H9 (cell line): ENCODE data around the gene ADGRB3. TPM values are rescaled to one million over a fixed set of nuclear protein-coding genes. Genes with fewer than 3 reads are reported as not detected.

Experiments
- DNase-seq: peaks from one replicate; pipeline ENCODE4 v3.0.0-alpha.2; 2017
- H2AFZ ChIP-seq: one replicate; pipeline ENCODE4 v1.6.1; 2013; ENCODE audit warnings: mild to moderate bottlenecking, low read length, control low read depth, moderate library complexity
- H2AK5ac ChIP-seq: 2 replicates; pipeline ENCODE4 v1.6.1; 2013; ENCODE audit warnings: low read length, control low read depth, mixed read lengths; ENCODE audit not compliant: insufficient read length
- H2BK120ac ChIP-seq: one replicate; pipeline ENCODE4 v1.6.1; 2013; ENCODE audit warnings: low read depth, mild to moderate bottlenecking, low read length, control low read depth, inconsistent platforms; ENCODE audit not compliant: poor library complexity, severe bottlenecking
- H2BK12ac ChIP-seq: 2 replicates; pipeline ENCODE4 v1.6.1; 2013; ENCODE audit warnings: low read length, control low read depth, mixed read lengths, low read depth; ENCODE audit not compliant: insufficient read length
- H2BK15ac ChIP-seq: 2 replicates; pipeline ENCODE4 v1.6.1; 2013; ENCODE audit warnings: low read depth, low read length, control low read depth
- H2BK20ac ChIP-seq: one replicate; pipeline ENCODE4 v1.6.1; 2013; ENCODE audit warnings: low read depth, mild to moderate bottlenecking, low read length, control low read depth, inconsistent platforms; ENCODE audit not compliant: poor library complexity, severe bottlenecking
- H2BK5ac ChIP-seq: 2 replicates; pipeline ENCODE4 v1.6.1; 2013; ENCODE audit warnings: low read length, control low read depth, mixed read lengths; ENCODE audit not compliant: insufficient read length
- H3K14ac ChIP-seq: 2 replicates; pipeline ENCODE4 v1.6.1; 2013; ENCODE audit warnings: low read length, control low read depth; ENCODE audit not compliant: insufficient read depth
- H3K18ac ChIP-seq: 2 replicates; pipeline ENCODE4 v1.6.1; 2013; ENCODE audit warnings: low read depth, mild to moderate bottlenecking, mixed read lengths, low read length, control low read depth; ENCODE audit not compliant: insufficient read length
- H3K23ac ChIP-seq: 2 replicates; pipeline ENCODE4 v1.6.1; 2013; ENCODE audit warnings: low read length, control low read depth, mixed read lengths, low read depth; ENCODE audit not compliant: insufficient read length
- H3K23me2 ChIP-seq: 2 replicates; pipeline ENCODE4 v1.6.1; 2013; ENCODE audit warnings: low read depth, mild to moderate bottlenecking, mixed read lengths, low read length, control low read depth; ENCODE audit not compliant: insufficient read length, poor library complexity, severe bottlenecking
- H3K27ac ChIP-seq: 2 replicates; pipeline ENCODE4 v1.5.1; 2013; ENCODE audit warnings: low read length, control low read depth, mixed read lengths, low read depth; ENCODE audit not compliant: insufficient read length
- H3K27me3 ChIP-seq: 2 replicates; pipeline ENCODE4 v1.6.1; 2013; ENCODE audit warnings: low read length, control low read depth, inconsistent platforms; ENCODE audit not compliant: insufficient read depth
- H3K4ac ChIP-seq: 2 replicates; pipeline ENCODE4 v1.6.1; 2013; ENCODE audit warnings: low read depth, mild to moderate bottlenecking, control low read depth, inconsistent platforms, low read length, moderate library complexity
- H3K4me1 ChIP-seq: 2 replicates; pipeline ENCODE4 v1.6.1; 2013; ENCODE audit warnings: low read length, control low read depth, inconsistent platforms; ENCODE audit not compliant: insufficient read depth
- H3K4me2 ChIP-seq: 2 replicates; pipeline ENCODE4 v1.6.1; 2013; ENCODE audit warnings: low read length, control low read depth, mixed read lengths; ENCODE audit not compliant: insufficient read length, insufficient read depth
- H3K56ac ChIP-seq: 2 replicates; pipeline ENCODE4 v1.6.1; 2013; ENCODE audit warnings: low read depth, mild to moderate bottlenecking, mixed read lengths, low read length, control low read depth; ENCODE audit not compliant: insufficient read length
- H3K79me1 ChIP-seq: 2 replicates; pipeline ENCODE4 v1.6.1; 2013; ENCODE audit warnings: low read depth, mild to moderate bottlenecking, moderate library complexity, low read length, control low read depth, inconsistent platforms; ENCODE audit not compliant: insufficient read depth, poor library complexity, severe bottlenecking
- H3K79me2 ChIP-seq: 2 replicates; pipeline ENCODE4 v1.6.1; 2013; ENCODE audit warnings: low read length, control low read depth, inconsistent platforms; ENCODE audit not compliant: insufficient read depth
- H3K9ac ChIP-seq: 2 replicates; pipeline ENCODE4 v1.6.1; 2013; ENCODE audit warnings: low read length, control low read depth, mixed read lengths; ENCODE audit not compliant: insufficient read length; ENCODE audit errors: extremely low read depth
- H3K9me3 ChIP-seq: one replicate; pipeline ENCODE4 v1.6.1; 2013; ENCODE audit warnings: low read depth, low read length, inconsistent platforms; ENCODE audit not compliant: control insufficient read depth
- H3T11ph ChIP-seq: one replicate; pipeline ENCODE4 v1.6.1; 2013; ENCODE audit warnings: mild to moderate bottlenecking, low read length, control low read depth, inconsistent platforms
- H4K20me1 ChIP-seq: one replicate; pipeline ENCODE4 v1.6.1; 2013; ENCODE audit not compliant: control insufficient read depth, insufficient read length, insufficient read depth
- H4K5ac ChIP-seq: 2 replicates; pipeline ENCODE4 v1.6.1; 2013; ENCODE audit warnings: low read depth, mild to moderate bottlenecking, mixed read lengths, low read length, control low read depth; ENCODE audit not compliant: insufficient read length
- H4K8ac ChIP-seq: replicated peaks from 2 replicates; pipeline ENCODE4 v1.6.1; 2013; ENCODE audit warnings: low read length, control low read depth, mixed read lengths, low read depth; ENCODE audit not compliant: insufficient read length
- H4K91ac ChIP-seq: 2 replicates; pipeline ENCODE4 v1.6.1; 2013; ENCODE audit warnings: low read depth, mild to moderate bottlenecking, moderate library complexity, mixed read lengths, low read length, control low read depth; ENCODE audit not compliant: insufficient read length
- H3K27ac Mint-ChIP-seq, 3 experiments: 2 replicates in 2 of 3; 3 replicates in 1 of 3; pipeline ENCODE4 v1.8.0; 2020 to 2021; ENCODE audit warnings: mixed read lengths in 3 of 3, mild to moderate bottlenecking in 1 of 3, moderate library complexity in 1 of 3
- H3K27me3 Mint-ChIP-seq: 2 replicates; pipeline ENCODE4 v1.8.0; 2021; ENCODE audit warnings: low read depth, mild to moderate bottlenecking, moderate library complexity, mixed read lengths
- H3K36me3 Mint-ChIP-seq, 3 experiments: 2 replicates in 2 of 3; 3 replicates in 1 of 3; pipeline ENCODE4 v1.8.0; 2020 to 2021; ENCODE audit warnings: low read depth in 3 of 3, mixed read lengths in 3 of 3; ENCODE audit not compliant: insufficient read depth in 1 of 3
- H3K4me1 Mint-ChIP-seq, 2 experiments: 2 replicates each; pipeline ENCODE4 v1.8.0; 2020; ENCODE audit warnings: mixed read lengths in 2 of 2
- H3K4me3 Mint-ChIP-seq, 2 experiments: 2 replicates in 1 of 2; 3 replicates in 1 of 2; pipeline ENCODE4 v1.8.0; 2020 to 2021; ENCODE audit warnings: mild to moderate bottlenecking in 2 of 2, mixed read lengths in 2 of 2, moderate library complexity in 1 of 2
- H3K9me3 Mint-ChIP-seq, 2 experiments: 2 replicates in 1 of 2; 3 replicates in 1 of 2; pipeline ENCODE4 v1.8.0; 2020; ENCODE audit warnings: mild to moderate bottlenecking in 2 of 2, mixed read lengths in 2 of 2, moderate library complexity in 1 of 2
- CTCF ChIP-seq: fragments of 200-600 bp; sonication (generic); conservative IDR thresholded peaks from 3 replicates; pipeline ENCODE4 v1.8.0; 2021; ENCODE audit warnings: antibody characterized with exemption, mild to moderate bottlenecking
- WGBS: extraction: QIAGEN DNeasy Blood & Tissue Kit; methylation state at CpG from one replicate; pipeline ENCODE4 v1.1.7; 2013; ENCODE audit warnings: missing lambda C conversion rate, low lambda C conversion rate, mixed read lengths; ENCODE audit not compliant: insufficient read length; ENCODE audit errors: extremely low coverage; 5-methylcytosine and 5-hydroxymethylcytosine counted together
- total RNA-seq: library from RNA; stranded (reverse); gene quantifications from 2 replicates; pipeline ENCODE4 v1.2.1, GENCODE V29; 2021

The ADGRB3 gene
- total RNA-seq, 1 experiment from 2014 or later = 0.37 TPM

GRCh38 chr6:69386426-69386825, 751.3 kb downstream of the ADGRB3 start:
- H3K79me1 ChIP-seq = no peaks in the 10 kb centered on the region
- no peaks in the 10 kb centered on the region for H3K23me2 ChIP-seq
- Mint-ChIP-seq H3K27me3 (no peaks in the 10 kb centered on the region), H3K4me3 (no peak overlapping the region), H3K36me3 (no peaks in the 10 kb centered on the region), H3K27ac (no peak overlapping the region), H3K4me1 (peaks cover 9 to 15% of the 10 kb centered on the region in 2 experiments), H3K9me3 (no peaks in the 10 kb centered on the region)
- H3K9me3 ChIP-seq = no peaks in the 10 kb centered on the region
- no peak overlapping the region for H3K9ac ChIP-seq
- no peak overlapping the region for H3K14ac ChIP-seq
- no peak overlapping the region for H2AFZ ChIP-seq
- H3K27ac ChIP-seq = no peak overlapping the region
- H2BK15ac ChIP-seq = no peak overlapping the region
- H2AK5ac ChIP-seq = no peak overlapping the region
- no peak for DNase-seq
- WGBS = no CpG with 5 or more reads among the region's 5 CpGs
- H2BK120ac ChIP-seq = no peak overlapping the region
- H2BK12ac ChIP-seq = no peak overlapping the region
- H4K91ac ChIP-seq = no peak overlapping the region
- no peak overlapping the region for H4K8ac ChIP-seq
- H3K27me3 ChIP-seq = no peaks in the 10 kb centered on the region
- H3K4me1 ChIP-seq = peaks cover 2% of the 10 kb centered on the region; the same call in 1 of the 2 replicates
- H3K4ac ChIP-seq = no peak overlapping the region
- H4K20me1 ChIP-seq = no peaks in the 10 kb centered on the region
- no peak overlapping the region for H4K5ac ChIP-seq
- no peaks in the 10 kb centered on the region for H3K79me2 ChIP-seq
- H2BK20ac ChIP-seq = no peak overlapping the region
- H3K18ac ChIP-seq = no peak overlapping the region
- no peak overlapping the region for H3K23ac ChIP-seq
- no peak overlapping the region for H3K4me2 ChIP-seq
- H3T11ph ChIP-seq = no peak overlapping the region
- no peak for TF ChIP-seq CTCF
- no peak overlapping the region for H3K56ac ChIP-seq
- no peak overlapping the region for H2BK5ac ChIP-seq
